D341Med (cell line): ENCODE results near the gene ZCCHC2.

Experiments used
- DNase-seq: peaks from one replicate; pipeline ENCODE4 v3.0.0; 2012; ENCODE audit warnings: low spot score

The ZCCHC2 gene

GRCh38 chr18:62610351-62610700, 87.5 kb downstream of the ZCCHC2 start:
- no peak for DNase-seq

DNA sequence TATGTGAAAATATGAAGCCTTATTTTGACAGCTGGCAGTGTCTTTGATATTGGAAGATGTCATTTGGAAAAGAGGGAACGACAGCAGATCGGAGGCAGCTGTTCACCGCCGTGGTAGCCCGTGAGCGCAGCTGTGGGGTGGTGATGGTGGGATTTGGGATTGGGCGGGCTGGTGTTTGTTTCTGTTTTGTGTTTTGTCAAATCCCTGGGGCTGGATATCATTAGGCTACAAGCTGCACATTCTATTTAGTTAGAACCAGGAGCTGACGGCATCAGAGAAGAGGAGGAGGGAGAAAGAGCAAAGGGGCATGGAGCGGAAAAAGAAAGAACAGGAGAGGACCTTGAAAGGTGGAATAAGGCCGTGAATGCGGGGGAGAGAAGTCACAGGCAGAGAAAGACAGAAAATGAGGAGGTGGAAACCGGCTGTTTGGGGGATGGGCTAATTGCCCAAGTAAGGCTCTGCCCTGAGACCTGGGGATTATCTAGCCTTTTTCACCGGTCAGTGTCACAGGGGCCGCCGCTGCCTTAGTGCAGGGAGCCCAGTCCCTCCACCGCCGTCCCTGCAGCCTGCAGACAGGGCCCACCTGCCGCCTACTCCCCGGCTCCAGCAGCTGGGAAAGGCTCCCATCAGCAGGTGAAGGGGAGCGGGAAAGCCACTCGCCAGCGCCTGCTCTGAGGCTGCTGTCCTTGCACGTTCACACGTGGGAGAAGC, 88.0 kb downstream of the ZCCHC2 start:
- no peak for DNase-seq

GRCh38 chr18:62611453-62612288, 88.8 kb downstream of the ZCCHC2 start:
- DNase-seq = no peak

GRCh38 chr18:62612289-62612645, 89.4 kb downstream of the ZCCHC2 start:
- DNase-seq = no peak

GRCh38 chr18:62612776-62613175, 90.0 kb downstream of the ZCCHC2 start:
- no peak for DNase-seq

GRCh38 chr18:62614494-62614893, 91.7 kb downstream of the ZCCHC2 start:
- no peak for DNase-seq

DNA sequence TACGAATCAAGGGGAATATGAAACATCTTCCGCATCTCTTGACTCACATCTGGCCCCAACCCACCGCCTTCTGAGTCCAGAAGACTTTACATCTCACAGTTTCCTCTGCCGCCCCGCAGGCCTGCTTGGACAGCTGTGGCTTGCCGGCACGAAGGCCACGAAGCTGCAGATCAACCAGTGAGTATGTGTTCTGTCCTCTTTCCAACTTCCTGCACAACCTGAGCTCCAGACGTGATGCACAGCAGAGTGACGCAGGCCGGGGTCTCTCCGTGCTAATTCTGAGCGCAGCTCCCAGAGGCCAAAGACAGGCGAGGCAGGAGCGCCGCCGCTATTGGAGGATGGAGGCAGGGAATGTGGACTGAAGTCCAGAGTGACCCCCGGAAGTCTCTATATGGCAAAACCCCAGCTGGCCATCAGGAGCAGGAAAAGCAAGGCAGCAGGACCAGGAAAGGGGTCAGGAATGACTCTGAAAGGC, 93.5 kb downstream of the ZCCHC2 start:
- DNase-seq = no peak

GRCh38 chr18:62617793-62618591, 95.2 kb downstream of the ZCCHC2 start:
- no peak for DNase-seq

GRCh38 chr18:62618735-62619134, 95.9 kb downstream of the ZCCHC2 start:
- no peak for DNase-seq

- DNase-seq = no peak
These were observed 98.7 kb downstream of the ZCCHC2 start for GRCh38 chr18:62621546-62621945.

DNA sequence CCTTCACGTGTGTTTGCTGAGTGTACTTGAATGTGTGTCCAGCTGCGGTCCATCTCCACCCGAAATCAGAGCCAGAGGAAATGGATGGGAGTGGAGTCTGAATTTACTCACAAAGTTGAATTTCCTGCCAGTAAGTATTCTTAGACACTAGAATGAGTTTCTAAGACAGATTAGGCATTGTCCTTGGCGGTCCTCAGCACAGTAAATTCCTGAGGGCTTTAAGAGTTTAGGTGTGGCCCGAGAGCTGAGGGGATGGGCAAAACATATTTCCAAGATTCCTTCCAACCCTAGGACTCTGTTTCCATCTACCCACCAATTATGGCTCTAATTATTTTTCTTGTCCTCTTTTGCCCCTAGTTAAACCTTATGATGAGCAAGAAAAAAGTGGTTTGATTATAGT, 102.2 kb downstream of the ZCCHC2 start:
- no peak for DNase-seq
